Activated CD8-positive, alpha-beta T cell treated with anti-CD3 and anti-CD28 coated beads for 36 hours (primary cell): ENCODE measurements around the gene HGS. TPM values are rescaled to one million over a fixed set of nuclear protein-coding genes. Genes with fewer than 3 reads are reported as not detected.

Experiments used
- ATAC-seq: fragments of 200-7000 bp; cut with Tn5 transposase; one replicate; pipeline ENCODE4 v1.10.0; 2021; ENCODE audit warnings: mild to moderate bottlenecking, moderate library complexity
- CTCF ChIA-PET: fragments of 350-600 bp; sonication (Branson Sonifier 250); formaldehyde crosslinking; loops from one replicate; lab custom pipeline; 2021; ENCODE audit warnings: antibody characterized with exemption; lab: Charles Lee
- POLR2A ChIA-PET: fragments of 350-600 bp; sonication (Branson Sonifier 250); formaldehyde crosslinking; loops from one replicate; lab custom pipeline; 2021; ENCODE audit warnings: antibody characterized with exemption; lab: Charles Lee
- DNase-seq: peaks from one replicate; pipeline ENCODE4 v3.0.0-alpha.2; 2020
- H3K27ac Mint-ChIP-seq: one replicate; pipeline ENCODE4 v1.8.0; 2021; ENCODE audit warnings: mild to moderate bottlenecking, mixed read lengths
- H3K27me3 Mint-ChIP-seq: one replicate; pipeline ENCODE4 v1.8.0; 2021; ENCODE audit warnings: mixed read lengths
- H3K36me3 Mint-ChIP-seq: one replicate; pipeline ENCODE4 v1.8.0; 2021; ENCODE audit warnings: low read depth, mixed read lengths
- H3K4me1 Mint-ChIP-seq: one replicate; pipeline ENCODE4 v1.8.0; 2021; ENCODE audit warnings: low read depth, mixed read lengths
- H3K4me3 Mint-ChIP-seq: one replicate; pipeline ENCODE4 v1.8.0; 2021; ENCODE audit warnings: mild to moderate bottlenecking, moderate library complexity, mixed read lengths
- H3K9me3 Mint-ChIP-seq: one replicate; pipeline ENCODE4 v1.8.0; 2021; ENCODE audit warnings: mixed read lengths
- intact Hi-C: fragments of 100-400 bp; cut with micrococcal nuclease; formaldehyde crosslinking; loops from one replicate; pipeline ENCODE4 v1.10.0; 2022
- total RNA-seq, 2 experiments: library from RNA; stranded (reverse); gene quantifications; one replicate each; pipeline ENCODE4 v1.2.3, GENCODE V29; 2021
- TF ChIP-seq, protein P1 (sequence below): fragments of 200-600 bp; IDR thresholded peaks from one replicate; pipeline ENCODE4 v1.8.0; 2022; ENCODE audit warnings: antibody characterized with exemption, mild to moderate bottlenecking

Gene HGS
- total RNA-seq, 2 experiments from 2014 or later, result 98.9 to 113 TPM

DNA sequence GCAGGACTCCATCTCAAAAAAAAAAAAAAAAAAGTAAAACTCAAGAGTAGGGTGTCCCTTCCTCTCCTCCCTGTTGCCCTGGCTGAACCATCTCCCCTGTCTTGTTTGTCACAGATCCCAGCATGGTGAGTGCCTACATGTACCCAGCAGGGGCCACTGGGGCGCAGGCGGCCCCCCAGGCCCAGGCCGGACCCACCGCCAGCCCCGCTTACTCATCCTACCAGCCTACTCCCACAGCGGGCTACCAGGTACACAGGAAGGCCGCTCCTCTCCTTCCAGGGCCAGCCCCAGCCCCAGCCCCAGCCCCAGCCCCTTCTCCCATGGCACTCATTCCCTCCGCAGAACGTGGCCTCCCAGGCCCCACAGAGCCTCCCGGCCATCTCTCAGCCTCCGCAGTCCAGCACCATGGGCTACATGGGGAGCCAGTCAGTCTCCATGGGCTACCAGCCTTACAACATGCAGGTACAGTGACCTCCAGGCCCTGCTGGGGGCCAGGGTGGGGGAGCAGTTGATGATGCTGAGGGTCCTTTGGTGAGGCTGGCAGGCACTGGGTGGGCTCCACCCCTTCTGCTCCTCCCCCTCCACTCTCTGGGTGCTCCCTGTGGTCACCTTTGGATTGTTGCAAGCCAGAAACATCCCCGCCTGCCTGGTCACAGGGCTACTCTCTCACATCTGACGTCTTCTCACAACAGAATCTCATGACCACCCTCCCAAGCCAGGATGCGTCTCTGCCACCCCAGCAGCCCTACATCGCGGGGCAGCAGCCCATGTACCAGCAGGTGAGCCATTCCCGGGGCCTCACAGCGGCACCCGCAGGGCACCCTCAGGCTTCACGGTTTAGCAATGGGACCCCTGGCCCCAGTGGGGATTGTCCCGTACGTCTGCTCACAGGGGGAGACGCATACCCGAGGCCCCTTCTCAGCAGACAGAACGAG lies 16.8 kb downstream of the HGS start:
- no peaks in the 10 kb centered on the region for H3K27me3 Mint-ChIP-seq
- peak overlapping the region; percentile 31 for H3K27ac Mint-ChIP-seq
- peaks cover 20% of the 10 kb centered on the region for H3K4me1 Mint-ChIP-seq
- H3K4me3 Mint-ChIP-seq, result peak overlapping the region; percentile 94
- TF ChIP-seq, protein P1, sequence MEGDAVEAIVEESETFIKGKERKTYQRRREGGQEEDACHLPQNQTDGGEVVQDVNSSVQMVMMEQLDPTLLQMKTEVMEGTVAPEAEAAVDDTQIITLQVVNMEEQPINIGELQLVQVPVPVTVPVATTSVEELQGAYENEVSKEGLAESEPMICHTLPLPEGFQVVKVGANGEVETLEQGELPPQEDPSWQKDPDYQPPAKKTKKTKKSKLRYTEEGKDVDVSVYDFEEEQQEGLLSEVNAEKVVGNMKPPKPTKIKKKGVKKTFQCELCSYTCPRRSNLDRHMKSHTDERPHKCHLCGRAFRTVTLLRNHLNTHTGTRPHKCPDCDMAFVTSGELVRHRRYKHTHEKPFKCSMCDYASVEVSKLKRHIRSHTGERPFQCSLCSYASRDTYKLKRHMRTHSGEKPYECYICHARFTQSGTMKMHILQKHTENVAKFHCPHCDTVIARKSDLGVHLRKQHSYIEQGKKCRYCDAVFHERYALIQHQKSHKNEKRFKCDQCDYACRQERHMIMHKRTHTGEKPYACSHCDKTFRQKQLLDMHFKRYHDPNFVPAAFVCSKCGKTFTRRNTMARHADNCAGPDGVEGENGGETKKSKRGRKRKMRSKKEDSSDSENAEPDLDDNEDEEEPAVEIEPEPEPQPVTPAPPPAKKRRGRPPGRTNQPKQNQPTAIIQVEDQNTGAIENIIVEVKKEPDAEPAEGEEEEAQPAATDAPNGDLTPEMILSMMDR, result no peak
- ATAC-seq, result no peak
- CTCF ChIA-PET, result interaction anchor here (0.7 to 1.7 kb wide), 3 partner anchors 9 to 134 kb away, joined by 3 to 4 read pairs (median 3); no protein-coding TSS in a partner anchor
- POLR2A ChIA-PET, result interaction anchor here (0.9 to 4.9 kb wide), 2 partner anchors 15 kb away, joined by 3 to 73 read pairs; partner anchors contain the start of genes ARL16 and HGS
- H3K36me3 Mint-ChIP-seq, result peaks cover 54% of the 10 kb centered on the region
- no peaks in the 10 kb centered on the region for H3K9me3 Mint-ChIP-seq
- intact Hi-C loops, result no loop called here
- DNase-seq, result no peak

DNA sequence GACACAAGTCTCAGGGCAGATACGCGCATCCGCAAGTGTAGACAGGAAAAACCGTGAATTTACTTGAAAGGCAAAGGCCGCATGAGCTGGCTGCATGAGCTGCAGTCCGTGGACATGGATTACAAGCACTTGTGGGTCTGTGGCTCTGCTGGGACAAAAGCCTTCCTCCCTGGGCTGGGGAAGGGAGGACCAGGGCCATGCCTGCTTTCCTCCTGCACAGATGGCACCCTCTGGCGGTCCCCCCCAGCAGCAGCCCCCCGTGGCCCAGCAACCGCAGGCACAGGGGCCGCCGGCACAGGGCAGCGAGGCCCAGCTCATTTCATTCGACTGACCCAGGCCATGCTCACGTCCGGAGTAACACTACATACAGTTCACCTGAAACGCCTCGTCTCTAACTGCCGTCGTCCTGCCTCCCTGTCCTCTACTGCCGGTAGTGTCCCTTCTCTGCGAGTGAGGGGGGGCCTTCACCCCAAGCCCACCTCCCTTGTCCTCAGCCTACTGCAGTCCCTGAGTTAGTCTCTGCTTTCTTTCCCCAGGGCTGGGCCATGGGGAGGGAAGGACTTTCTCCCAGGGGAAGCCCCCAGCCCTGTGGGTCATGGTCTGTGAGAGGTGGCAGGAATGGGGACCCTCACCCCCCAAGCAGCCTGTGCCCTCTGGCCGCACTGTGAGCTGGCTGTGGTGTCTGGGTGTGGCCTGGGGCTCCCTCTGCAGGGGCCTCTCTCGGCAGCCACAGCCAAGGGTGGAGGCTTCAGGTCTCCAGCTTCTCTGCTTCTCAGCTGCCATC lies 17.7 kb downstream of the HGS start:
- H3K9me3 Mint-ChIP-seq, result no peaks in the 10 kb centered on the region
- peaks cover 60% of the 10 kb centered on the region for H3K36me3 Mint-ChIP-seq
- H3K27ac Mint-ChIP-seq, result peak overlapping the region; percentile 96
- peak overlapping the region; percentile 94 for H3K4me3 Mint-ChIP-seq
- DNase-seq (peak; percentile 41), ATAC-seq (peak; percentile 31)
- POLR2A ChIA-PET, result interaction anchor here (1.0 to 4.9 kb wide), 9 partner anchors 8 to 131 kb away, joined by 3 to 73 read pairs (median 13); partner anchors contain the start of genes ARL16, HGS, MCRIP1 and SLC25A10
- peaks cover 24% of the 10 kb centered on the region for H3K4me1 Mint-ChIP-seq
- TF ChIP-seq, protein P1, result no peak
- intact Hi-C loops, result no loop called here
- CTCF ChIA-PET, result interaction anchor here (0.7 to 2.2 kb wide), 6 partner anchors 8 to 135 kb away, joined by 3 to 10 read pairs (median 4); partner anchors contain the start of genes ARL16 and HGS
- H3K27me3 Mint-ChIP-seq, result no peaks in the 10 kb centered on the region

DNA sequence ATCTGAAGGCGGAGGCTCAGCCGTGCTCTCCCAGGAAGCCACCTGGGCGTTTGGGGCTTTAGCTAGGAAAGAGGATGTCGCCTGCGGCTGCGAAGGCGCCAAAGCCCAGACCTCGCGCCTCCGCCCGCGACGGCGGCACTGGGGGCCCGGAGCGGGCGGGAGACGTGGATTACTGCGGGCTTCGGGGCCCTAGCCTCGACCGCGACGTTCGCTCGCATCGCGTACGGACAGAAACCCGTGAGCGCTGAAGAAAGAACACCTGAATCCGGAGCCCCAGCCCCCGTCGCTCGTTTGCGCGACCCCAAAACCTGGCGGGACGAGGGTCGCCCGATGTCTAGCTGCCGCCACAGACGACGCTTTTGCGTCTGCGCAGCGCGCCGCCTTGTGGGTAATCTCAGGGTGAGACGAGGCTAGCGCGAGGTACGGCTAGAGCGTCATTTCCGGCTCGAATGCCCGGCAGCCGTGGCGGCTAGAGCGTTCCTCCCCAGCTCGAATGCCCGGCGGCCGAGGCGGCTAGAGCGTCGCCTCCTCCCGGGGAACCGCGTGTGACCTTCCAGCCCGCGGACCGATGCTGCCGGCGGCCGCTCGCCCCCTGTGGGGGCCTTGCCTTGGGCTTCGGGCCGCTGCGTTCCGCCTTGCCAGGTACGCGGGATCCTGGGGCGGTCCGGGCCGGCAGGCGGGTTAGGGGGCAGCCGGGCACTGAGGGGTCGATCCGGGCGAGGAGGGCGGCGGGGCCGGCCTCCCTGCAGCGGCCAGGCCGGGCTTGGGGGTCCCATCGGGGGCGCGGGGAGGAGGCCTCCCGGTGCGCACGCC lies 19.3 kb downstream of the HGS start, which contains the start of gene MRPL12:
Gene MRPL12 (plus strand): TSS at position 434 of the 813 bp plus-strand sequence. CDS start 135 bp downstream, at position 569.
- intact Hi-C loops, result no loop called here
- no peaks in the 10 kb centered on the region for H3K9me3 Mint-ChIP-seq
- H3K36me3 Mint-ChIP-seq, result peaks cover 56% of the 10 kb centered on the region
- DNase-seq (peak; percentile 94), ATAC-seq (peak; percentile 88)
- peak within 1 kb of the TSS; percentile 94 for H3K4me3 Mint-ChIP-seq
- peaks cover 24% of the 10 kb centered on the region for H3K4me1 Mint-ChIP-seq
- TF ChIP-seq, protein P1, result no peak
- POLR2A ChIA-PET, result interaction anchor here (0.6 to 4.9 kb wide), 21 partner anchors 8 to 464 kb away, joined by 3 to 73 read pairs (median 4); partner anchors contain the start of genes ARL16, FAAP100, HGS and MAFG
- H3K27me3 Mint-ChIP-seq, result no peaks in the 10 kb centered on the region
- peak within 1 kb of the TSS; percentile 96 for H3K27ac Mint-ChIP-seq
- CTCF ChIA-PET, result interaction anchor here (1.1 to 2.5 kb wide), 6 partner anchors 18 to 167 kb away, joined by 3 to 10 read pairs (median 4); partner anchors contain the start of genes ARL16 and HGS
